ENCODE measurements around the gene EMSY.

Gene EMSY

DNA sequence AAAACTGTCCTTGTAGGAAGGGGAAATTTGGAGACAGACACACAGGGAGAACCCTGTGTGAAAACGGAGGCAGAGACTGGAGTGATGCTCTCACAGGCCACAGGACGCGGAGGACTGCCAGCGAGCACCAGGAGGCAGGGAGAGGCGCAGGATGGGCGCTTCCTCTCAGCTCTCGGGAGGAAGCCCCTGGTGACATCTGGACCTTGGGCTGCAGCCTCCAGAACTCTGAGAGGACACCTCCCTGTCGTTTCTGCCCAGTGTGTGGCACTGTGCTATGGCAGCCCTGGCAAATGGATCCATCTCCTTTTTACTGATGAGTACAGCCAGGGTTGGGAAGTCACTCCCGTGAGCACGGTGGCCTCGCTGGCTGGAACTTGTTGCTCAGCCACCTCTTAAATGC is 151.8 kb downstream of the EMSY start:
- H3K79me2 ChIP-seq (ENCODE audit: insufficient read depth, low read depth) = no peaks in the 10 kb centered on the region
- TF ChIP-seq, protein P1, sequence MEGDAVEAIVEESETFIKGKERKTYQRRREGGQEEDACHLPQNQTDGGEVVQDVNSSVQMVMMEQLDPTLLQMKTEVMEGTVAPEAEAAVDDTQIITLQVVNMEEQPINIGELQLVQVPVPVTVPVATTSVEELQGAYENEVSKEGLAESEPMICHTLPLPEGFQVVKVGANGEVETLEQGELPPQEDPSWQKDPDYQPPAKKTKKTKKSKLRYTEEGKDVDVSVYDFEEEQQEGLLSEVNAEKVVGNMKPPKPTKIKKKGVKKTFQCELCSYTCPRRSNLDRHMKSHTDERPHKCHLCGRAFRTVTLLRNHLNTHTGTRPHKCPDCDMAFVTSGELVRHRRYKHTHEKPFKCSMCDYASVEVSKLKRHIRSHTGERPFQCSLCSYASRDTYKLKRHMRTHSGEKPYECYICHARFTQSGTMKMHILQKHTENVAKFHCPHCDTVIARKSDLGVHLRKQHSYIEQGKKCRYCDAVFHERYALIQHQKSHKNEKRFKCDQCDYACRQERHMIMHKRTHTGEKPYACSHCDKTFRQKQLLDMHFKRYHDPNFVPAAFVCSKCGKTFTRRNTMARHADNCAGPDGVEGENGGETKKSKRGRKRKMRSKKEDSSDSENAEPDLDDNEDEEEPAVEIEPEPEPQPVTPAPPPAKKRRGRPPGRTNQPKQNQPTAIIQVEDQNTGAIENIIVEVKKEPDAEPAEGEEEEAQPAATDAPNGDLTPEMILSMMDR (conservative IDR thresholded peaks at IDR 0.05; ENCODE audit: low read depth, low read length) = no peak
- H3K4me3 ChIP-seq (IDR thresholded peaks at IDR 0.05; ENCODE audit: insufficient read depth, low read depth, low read length) = no peak overlapping the region
- H3K4me2 ChIP-seq = no peak overlapping the region
- H3K4me1 ChIP-seq (ENCODE audit: low read depth, poor library complexity, severe bottlenecking) = no peaks in the 10 kb centered on the region
- no peaks in the 10 kb centered on the region for H3K27me3 ChIP-seq (ENCODE audit: insufficient read depth, low read depth)
- H3K9ac ChIP-seq = no peak overlapping the region
- no peak overlapping the region for H3K27ac ChIP-seq
- no peak overlapping the region for H2AFZ ChIP-seq (ENCODE audit: low read depth)
- H3K36me3 ChIP-seq (ENCODE audit: insufficient read depth) = no peaks in the 10 kb centered on the region
- no peaks in the 10 kb centered on the region for H4K20me1 ChIP-seq (ENCODE audit: insufficient read depth)

- TF ChIP-seq, protein P1 (conservative IDR thresholded peaks at IDR 0.05; ENCODE audit: low read depth, low read length) = no peak
- Histone ChIP-seq H3K27me3 (ENCODE audit: insufficient read depth, low read depth) (no peaks in the 10 kb centered on the region), H3K4me3 (IDR thresholded peaks at IDR 0.05; ENCODE audit: insufficient read depth, low read depth, low read length) (no peak overlapping the region), H3K4me2 (no peak overlapping the region), H3K4me1 (ENCODE audit: low read depth, poor library complexity, severe bottlenecking) (no peaks in the 10 kb centered on the region), H4K20me1 (ENCODE audit: insufficient read depth) (no peaks in the 10 kb centered on the region), H3K36me3 (ENCODE audit: insufficient read depth) (no peaks in the 10 kb centered on the region), H3K9ac (no peak overlapping the region), H3K79me2 (ENCODE audit: insufficient read depth, low read depth) (no peaks in the 10 kb centered on the region), H2AFZ (ENCODE audit: low read depth) (no peak overlapping the region), H3K27ac (no peak overlapping the region)
These were observed 153.0 kb downstream of the EMSY start for GRCh38 chr11:76597533-76598425.

- Histone ChIP-seq H2AFZ (ENCODE audit: low read depth) (no peak overlapping the region), H3K4me1 (ENCODE audit: low read depth, poor library complexity, severe bottlenecking) (no peaks in the 10 kb centered on the region), H3K27me3 (ENCODE audit: insufficient read depth, low read depth) (no peaks in the 10 kb centered on the region), H4K20me1 (ENCODE audit: insufficient read depth) (no peaks in the 10 kb centered on the region), H3K4me2 (no peak overlapping the region), H3K27ac (no peak overlapping the region), H3K79me2 (ENCODE audit: insufficient read depth, low read depth) (no peaks in the 10 kb centered on the region), H3K9ac (no peak overlapping the region), H3K36me3 (ENCODE audit: insufficient read depth) (no peaks in the 10 kb centered on the region), H3K4me3 (IDR thresholded peaks at IDR 0.05; ENCODE audit: insufficient read depth, low read depth, low read length) (no peak overlapping the region)
- TF ChIP-seq, protein P1 (conservative IDR thresholded peaks at IDR 0.05; ENCODE audit: low read depth, low read length) = peak; percentile 38; the same call in 1 of the 2 replicates
These were observed 153.6 kb downstream of the EMSY start for GRCh38 chr11:76598426-76598839.

- H3K36me3 ChIP-seq (ENCODE audit: insufficient read depth) = no peaks in the 10 kb centered on the region
- H3K4me2 ChIP-seq = no peak overlapping the region
- H3K27me3 ChIP-seq (ENCODE audit: insufficient read depth, low read depth) = no peaks in the 10 kb centered on the region
- no peak overlapping the region for H2AFZ ChIP-seq (ENCODE audit: low read depth)
- H4K20me1 ChIP-seq (ENCODE audit: insufficient read depth) = no peaks in the 10 kb centered on the region
- TF ChIP-seq, protein P1 (conservative IDR thresholded peaks at IDR 0.05; ENCODE audit: low read depth, low read length) = no peak
- H3K9ac ChIP-seq = no peak overlapping the region
- no peaks in the 10 kb centered on the region for H3K79me2 ChIP-seq (ENCODE audit: insufficient read depth, low read depth)
- no peak overlapping the region for H3K4me3 ChIP-seq (IDR thresholded peaks at IDR 0.05; ENCODE audit: insufficient read depth, low read depth, low read length)
- H3K4me1 ChIP-seq (ENCODE audit: low read depth, poor library complexity, severe bottlenecking) = no peaks in the 10 kb centered on the region
- no peak overlapping the region for H3K27ac ChIP-seq
These were observed 154.5 kb downstream of the EMSY start for GRCh38 chr11:76599041-76600013.

Data from KMS-11 (cell line).